Measurements from ENCODE around the gene TRMU.

TRMU gene, protein sequence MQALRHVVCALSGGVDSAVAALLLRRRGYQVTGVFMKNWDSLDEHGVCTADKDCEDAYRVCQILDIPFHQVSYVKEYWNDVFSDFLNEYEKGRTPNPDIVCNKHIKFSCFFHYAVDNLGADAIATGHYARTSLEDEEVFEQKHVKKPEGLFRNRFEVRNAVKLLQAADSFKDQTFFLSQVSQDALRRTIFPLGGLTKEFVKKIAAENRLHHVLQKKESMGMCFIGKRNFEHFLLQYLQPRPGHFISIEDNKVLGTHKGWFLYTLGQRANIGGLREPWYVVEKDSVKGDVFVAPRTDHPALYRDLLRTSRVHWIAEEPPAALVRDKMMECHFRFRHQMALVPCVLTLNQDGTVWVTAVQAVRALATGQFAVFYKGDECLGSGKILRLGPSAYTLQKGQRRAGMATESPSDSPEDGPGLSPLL

DNA sequence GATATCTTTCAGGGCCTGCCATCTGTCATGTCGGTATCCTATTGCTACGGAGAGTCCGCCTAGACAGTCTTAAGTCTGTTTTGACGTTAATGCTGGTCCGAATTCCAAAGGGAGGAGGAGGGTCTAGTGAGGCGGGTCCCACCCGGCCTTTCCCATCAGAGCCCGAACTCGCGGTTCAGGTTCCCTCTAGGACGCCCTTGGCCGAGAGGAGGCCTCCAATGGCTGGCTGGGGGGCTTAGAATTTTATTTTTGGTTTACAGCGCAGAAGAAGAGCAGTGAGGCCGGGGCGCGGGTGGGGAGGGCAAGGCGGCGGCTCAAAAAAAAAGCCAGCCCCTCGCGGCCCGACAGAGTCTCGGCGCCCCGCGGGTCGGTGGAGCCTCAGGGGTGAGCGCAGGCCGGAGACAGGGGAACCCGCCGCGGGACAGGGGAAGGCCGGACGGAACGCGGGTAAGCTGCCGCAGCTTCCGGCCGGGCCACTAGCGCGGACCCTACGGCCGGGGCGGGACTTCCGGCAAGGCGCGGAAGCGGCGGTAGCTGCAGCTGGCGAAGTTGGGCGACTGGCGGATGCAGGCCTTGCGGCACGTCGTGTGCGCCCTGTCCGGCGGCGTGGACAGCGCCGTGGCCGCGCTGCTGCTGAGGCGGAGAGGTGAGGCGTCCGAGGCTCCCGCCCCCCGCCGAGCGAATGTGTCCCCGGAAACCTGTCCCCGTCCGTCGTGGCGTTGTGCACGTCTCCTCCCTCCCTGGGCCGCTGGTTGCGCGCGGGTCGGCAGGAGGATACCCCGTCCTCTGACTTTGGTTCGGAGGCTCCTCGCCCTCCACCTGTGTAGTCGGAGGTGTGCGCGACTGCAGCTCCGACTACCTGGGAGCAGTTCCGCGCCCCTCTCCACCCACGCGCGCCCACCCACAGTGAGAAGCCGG, at the start of gene TRMU:
Gene TRMU, plus strand, starts transcription at position 514 of the 918 bp plus-strand sequence. Its CDS starts 51 bp downstream, at position 565.
- DNase-seq: peak; percentile 93

DNA sequence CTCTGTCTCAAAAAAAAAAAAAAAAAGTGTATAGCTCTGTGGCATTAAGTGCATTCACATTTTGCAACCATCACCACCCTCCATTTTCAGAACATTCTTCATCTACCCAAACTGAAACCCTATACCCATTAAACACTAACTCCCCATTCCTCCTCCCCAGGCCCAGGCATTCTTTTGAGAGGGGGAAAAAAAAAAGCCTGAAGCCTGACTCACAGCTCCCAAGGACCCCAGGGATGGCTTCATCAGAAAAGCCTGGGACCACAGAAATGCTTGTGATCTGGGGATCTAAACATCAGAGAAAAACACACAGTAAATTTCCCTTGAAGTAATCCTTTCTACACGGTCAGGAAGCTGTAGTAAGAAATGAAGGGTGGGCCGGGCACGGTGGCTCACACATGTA, 49.5 kb upstream of the TRMU start:
- DNase-seq: no peak

DNA sequence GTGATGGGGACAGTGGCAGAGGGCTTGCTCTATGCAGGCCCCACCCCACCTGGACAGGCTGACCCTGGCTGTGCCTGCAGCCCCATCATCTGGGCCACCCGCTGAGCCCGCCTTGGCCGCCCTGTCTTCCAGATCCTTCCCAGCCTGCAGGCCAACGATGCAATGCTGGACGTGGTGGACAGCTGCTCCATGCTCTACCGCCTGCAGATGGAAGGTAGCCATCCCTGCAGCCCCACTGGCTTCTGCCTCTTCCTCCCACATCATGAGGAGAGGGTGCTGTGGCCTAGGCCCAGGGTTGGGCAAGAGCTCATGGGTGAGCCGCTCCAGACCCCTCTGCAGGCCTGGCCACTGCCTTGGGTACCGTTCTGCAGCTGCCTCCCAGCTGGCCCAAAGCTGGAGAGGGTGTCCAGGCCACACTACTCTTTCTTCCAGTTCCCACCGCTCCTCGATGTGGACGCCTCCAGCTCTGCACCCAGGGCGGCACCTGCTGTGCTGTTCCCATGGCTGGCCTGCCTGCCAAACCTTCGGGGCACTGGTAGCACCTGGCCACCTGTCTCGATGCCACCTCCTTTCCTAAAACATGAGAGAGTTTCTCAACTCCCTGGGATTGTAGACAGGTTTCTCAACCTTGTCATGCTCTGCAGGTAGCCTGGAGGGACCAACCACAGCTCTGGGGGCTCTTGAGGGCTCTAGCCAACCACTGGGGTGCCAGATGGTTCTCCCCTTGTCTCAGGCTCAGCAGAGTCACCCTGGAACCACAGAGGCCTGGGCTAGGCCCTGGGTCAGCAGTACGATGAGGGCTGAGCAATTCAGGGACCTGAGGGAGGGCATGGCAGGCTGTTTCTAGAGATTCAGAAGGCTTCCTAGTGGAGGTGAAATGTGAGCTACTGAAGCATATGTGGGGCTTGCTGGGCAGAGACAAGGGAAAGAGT, 48.3 kb upstream of the TRMU start:
- no peak for DNase-seq

GRCh38 chr22:46287873-46288751, 47.4 kb upstream of the TRMU start:
- DNase-seq: no peak

DNA sequence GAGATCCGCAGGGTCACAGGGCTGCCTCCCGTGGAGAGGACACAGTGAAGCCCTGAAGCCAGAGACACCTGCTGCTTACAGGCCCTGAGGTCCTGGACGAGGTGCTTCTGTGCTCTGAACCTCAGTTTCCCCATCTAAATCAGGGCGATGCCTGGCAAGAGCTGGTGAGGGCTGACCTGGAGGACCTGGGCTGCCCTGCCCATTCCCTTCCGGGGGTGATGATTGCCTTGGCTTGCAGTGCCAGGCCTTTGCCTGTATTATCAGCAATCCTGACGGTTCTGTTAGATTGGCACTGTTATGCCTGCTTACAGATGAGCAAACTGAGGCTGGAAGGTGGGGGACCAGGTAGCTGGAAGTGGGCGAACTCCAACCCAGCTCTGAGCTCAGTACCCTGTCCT, 46.7 kb upstream of the TRMU start:
- no peak for DNase-seq

- DNase-seq: no peak
These were observed 46.1 kb upstream of the TRMU start for GRCh38 chr22:46289244-46289891.

- no peak for DNase-seq
These were observed 45.2 kb upstream of the TRMU start for GRCh38 chr22:46290121-46290842.

GRCh38 chr22:46290843-46291785, 44.4 kb upstream of the TRMU start:
- no peak for DNase-seq

DNA sequence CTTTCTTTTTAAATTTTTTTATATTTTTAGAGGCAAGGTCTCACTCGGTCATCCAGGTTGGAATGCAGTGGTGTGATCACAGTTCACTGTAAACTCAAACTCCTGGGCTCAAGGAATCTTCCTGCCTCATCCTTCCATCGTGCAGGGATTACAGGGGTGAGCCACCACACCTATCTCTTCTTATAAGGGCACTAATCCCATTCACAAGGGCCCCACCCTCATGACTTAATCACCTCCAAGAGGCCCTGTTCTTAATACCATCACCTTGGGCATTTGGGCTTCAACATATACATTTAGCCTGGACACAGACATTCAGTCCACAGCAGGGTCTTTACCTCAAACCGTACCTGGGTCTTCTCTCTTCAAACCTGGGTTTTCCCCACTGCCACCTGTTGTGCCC, 43.3 kb upstream of the TRMU start:
- DNase-seq: no peak

DNA sequence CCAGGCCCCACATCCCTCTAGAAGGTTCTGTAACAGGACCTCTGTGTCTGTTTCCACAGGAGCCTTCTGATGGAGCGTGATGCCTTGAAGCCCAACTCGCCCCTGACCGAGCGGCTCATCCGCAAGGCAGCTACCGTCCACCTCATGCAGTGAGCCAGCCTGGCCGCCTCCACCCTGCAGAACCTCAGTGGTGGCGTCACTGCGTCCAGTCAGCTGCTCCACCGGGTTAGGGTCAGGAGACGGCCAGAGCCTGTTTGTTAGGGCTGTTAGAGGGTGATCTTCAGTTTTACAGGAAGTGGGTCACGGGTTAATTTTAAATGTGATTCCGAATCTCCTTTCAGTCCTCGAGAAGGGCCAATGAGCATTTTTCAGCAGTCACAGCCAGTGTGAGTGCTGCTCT, 42.8 kb upstream of the TRMU start:
- no peak for DNase-seq

GRCh38 chr22:46293577-46294260, 41.8 kb upstream of the TRMU start:
- peak; percentile 82 for DNase-seq

GRCh38 chr22:46294784-46295183, 40.7 kb upstream of the TRMU start:
- no peak for DNase-seq

- no peak for DNase-seq
These were observed 40.1 kb upstream of the TRMU start for GRCh38 chr22:46295277-46295971.

DNA sequence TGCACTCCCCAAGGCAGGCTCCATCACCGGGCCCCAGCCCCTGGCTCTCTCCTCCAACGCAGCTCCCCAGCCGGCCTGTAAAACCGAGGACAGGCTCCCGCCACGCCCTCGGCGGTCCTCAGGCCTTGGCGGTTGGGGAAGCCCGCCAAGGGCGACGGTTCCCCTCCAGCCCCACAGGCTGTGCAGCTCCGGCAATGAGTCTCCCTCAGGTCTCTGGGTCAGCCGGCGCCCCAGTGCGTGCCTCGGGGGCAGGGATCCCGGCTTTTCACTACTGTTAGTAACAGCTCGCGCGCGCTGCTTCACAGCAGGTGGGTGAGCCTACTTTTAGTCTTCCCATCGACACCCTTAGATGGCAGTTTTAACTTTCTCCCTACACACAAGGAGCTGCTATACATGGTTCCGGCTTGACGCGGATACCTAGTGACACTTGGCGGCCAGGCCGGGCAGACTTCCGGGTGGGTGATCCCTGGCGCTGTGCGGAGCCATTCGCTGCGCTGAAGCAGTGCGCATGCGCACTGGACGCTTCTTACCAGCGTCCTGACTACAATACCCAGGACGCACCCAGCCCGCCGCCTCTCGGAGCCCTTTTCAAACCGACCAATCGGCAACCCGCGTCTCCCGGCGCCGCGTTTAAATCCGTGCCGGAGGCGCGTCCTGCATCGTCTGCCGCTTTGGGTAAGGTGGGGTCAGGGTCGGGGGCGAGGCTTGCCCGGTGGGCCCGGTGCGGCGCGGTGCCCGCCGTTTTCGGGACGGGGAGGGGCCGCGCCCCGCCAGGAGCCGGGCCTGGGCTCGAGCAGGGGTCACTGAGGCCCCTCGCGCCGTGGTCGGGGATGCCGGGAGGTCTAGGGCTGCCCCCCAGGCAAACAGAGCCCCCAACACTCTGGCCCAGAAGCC, 39.0 kb upstream of the TRMU start, which contains the start of gene GTSE1:
Gene GTSE1, plus strand, starts transcription at position 614 of the 894 bp plus-strand sequence. CDS start 531 bp downstream, outside the sequence.
- DNase-seq: peak; percentile 99

DNA sequence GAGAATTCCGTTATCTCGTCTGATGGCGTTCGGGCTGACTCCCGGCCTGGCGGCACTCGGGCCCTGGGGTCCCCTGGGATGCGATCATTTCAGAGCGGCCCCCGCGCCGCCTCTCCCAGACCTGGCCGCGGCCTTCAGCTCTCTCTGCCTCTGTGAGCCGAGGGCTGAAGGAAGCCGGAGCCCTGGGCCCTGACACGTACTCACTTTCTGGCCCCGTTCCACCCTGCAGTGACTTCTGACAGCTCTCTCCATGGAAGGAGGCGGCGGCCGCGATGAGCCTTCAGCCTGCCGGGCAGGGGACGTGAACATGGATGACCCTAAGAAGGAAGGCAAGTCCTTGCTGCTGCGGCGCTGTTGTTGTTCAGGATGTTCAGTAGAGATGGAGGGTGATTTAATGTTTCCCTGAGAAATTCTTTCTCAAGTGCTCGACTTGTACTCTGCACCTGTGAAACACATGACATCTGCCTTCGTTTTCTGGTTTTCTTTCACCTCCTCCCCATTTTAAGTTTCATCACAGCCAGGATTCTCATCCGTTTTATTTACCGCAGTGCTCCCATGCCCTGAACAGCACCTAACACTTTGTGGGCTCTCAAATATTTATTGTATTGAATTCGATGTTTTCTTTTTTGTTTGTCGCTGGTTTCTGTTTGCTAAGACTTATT, 38.2 kb upstream of the TRMU start:
- peak; percentile 57 for DNase-seq

DNA sequence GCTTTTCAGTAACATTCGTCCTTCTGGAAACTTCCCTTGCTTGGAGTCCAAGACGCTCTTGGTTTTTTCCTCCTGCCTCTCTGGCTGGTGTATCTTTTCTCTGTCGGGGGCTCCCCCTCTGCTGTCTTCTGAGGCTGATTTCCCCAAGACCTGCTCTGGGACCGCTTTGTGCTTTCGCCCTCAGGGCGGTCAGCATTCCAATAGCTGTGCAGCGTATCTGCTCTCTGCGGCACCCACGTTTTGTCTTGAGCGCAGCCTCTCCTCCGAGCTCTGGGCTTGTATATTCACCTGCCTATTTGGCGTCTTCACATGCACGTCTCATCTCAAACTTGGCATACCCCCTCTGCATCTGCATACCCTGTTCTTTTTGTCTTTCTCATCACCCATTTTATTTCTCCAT, 36.4 kb upstream of the TRMU start:
- DNase-seq: no peak
